Cardiac fibroblast (primary cell): Measurements from ENCODE around the gene ORMDL2.

Experiments used
- DNase-seq, 2 donors: peaks; one replicate each; pipeline versions ENCODE4 v3.0.0 to v3.0.0-alpha.2; 2010; ENCODE audit warnings: low read depth in 2 of 2
- H3K4me3 ChIP-seq, 2 donors: replicated peaks in 1 of 2; 1 replicate in 1 of 2; 2 replicates in 1 of 2; pipeline ENCODE4 v1.5.1; 2011; ENCODE audit warnings: low read depth in 2 of 2, low read length in 2 of 2, mild to moderate bottlenecking in 2 of 2, moderate library complexity in 1 of 2
- CTCF ChIP-seq: IDR thresholded peaks from one replicate; pipeline ENCODE4 v1.5.1; 2011; ENCODE audit warnings: low read depth, mild to moderate bottlenecking, low read length, inconsistent platforms

Gene ORMDL2

GRCh38 chr12:55843431-55843830, 25.6 kb downstream of the ORMDL2 start:
- no peak for DNase-seq
- H3K4me3 ChIP-seq, result no peak overlapping the region
- TF ChIP-seq CTCF, result no peak

- DNase-seq, result no peak
- TF ChIP-seq CTCF, result no peak
- no peak overlapping the region for H3K4me3 ChIP-seq
Observed at GRCh38 chr12:55844961-55845360, 27.1 kb downstream of the ORMDL2 start.

GRCh38 chr12:55845361-55845760, 27.5 kb downstream of the ORMDL2 start:
- DNase-seq, result no peak
- no peak overlapping the region for H3K4me3 ChIP-seq
- no peak for TF ChIP-seq CTCF

GRCh38 chr12:55845785-55846496, 28.1 kb downstream of the ORMDL2 start:
- TF ChIP-seq CTCF, result no peak
- no peak overlapping the region for H3K4me3 ChIP-seq
- DNase-seq, result peak; percentile 43 to 62

- no peak for TF ChIP-seq CTCF
- H3K4me3 ChIP-seq, result no peak overlapping the region
- DNase-seq, result peak; percentile 80 to 93
Observed at GRCh38 chr12:55847033-55847432, 29.2 kb downstream of the ORMDL2 start.

- no peak for TF ChIP-seq CTCF
- H3K4me3 ChIP-seq, result peak overlapping the region in 1 of 2 donors; percentile 28
- DNase-seq, result peak; percentile 100
Observed at GRCh38 chr12:55847603-55848291, 29.9 kb downstream of the ORMDL2 start.
